Measurements from ENCODE around the gene ANKH. TPM values are rescaled to one million over a fixed set of nuclear protein-coding genes. Genes with fewer than 3 reads are reported as not detected.

The ANKH gene
- total and polyA plus RNA-seq, 10 of the 15 experiments (the other 5 are each of a cell fraction or from before 2014, with no cell fraction given), result 2.1 to 43.9 (median 14.4) TPM

DNA sequence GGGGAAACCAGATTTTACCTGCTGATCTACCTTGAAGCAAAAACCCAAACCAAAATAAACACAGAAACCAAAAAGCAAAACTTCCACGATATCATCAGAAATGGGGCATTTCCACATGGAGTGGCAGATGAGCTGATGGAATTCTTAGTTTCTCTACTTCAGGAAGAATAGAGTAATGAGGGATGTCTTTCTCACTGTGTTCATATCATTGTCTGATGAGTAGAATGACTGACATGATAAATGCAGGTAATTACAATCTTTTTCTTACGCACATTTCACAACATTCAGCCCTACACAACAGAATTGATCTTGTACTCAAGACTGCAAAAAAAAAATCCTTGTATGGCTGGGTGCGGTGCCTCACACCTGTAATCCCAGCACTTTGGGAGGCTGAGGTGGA is 23.2 kb upstream of the ANKH start (continued):
- TF ChIP-seq GABPA (IDR thresholded peaks at IDR 0.05; ENCODE audit: low read depth), result no peak
- no peak for TF ChIP-seq ATF7 (IDR thresholded peaks at IDR 0.05; ENCODE audit: low read depth)
- no peak for TF ChIP-seq MEF2A (IDR thresholded peaks at IDR 0.05; ENCODE audit: insufficient read depth, low read depth, low read length)
- TF ChIP-seq ZNF384 (IDR thresholded peaks at IDR 0.05; ENCODE audit: borderline replicate concordance, low read depth, low read length), result no peak

GRCh38 chr5:14893381-14893780 is 21.8 kb upstream of the ANKH start:
- no peaks in the 10 kb centered on the region for H3K9me3 ChIP-seq (replicated peaks; ENCODE audit: control insufficient read depth, insufficient read depth, low read length)
- H3K27me3 ChIP-seq (replicated peaks in 1 of 2; ENCODE audit: control insufficient read depth in 2 of 2, insufficient read depth in 2 of 2, low read length in 1 of 2), result 0 out of 4 replicates have a peak, but pooled peaks cover 0 to 1% of the 10 kb centered on the region in 2 experiments
- H4K20me1 ChIP-seq (ENCODE audit: control insufficient read depth, insufficient read depth), result no peaks in the 10 kb centered on the region
- RAD21 ChIA-PET (ENCODE audit: unreplicated experiment), result no interaction called here
- ATAC-seq, result no peak
- no peaks in the 10 kb centered on the region for H3K4me1 ChIP-seq (ENCODE audit: control insufficient read depth, insufficient read depth, low read length)
- H2AFZ ChIP-seq (ENCODE audit: control insufficient read depth, low read depth, low read length), result no peak overlapping the region
- CTCF ChIA-PET, result no interaction called here
- no peak overlapping the region for H3K4me3 ChIP-seq
- no peak for TF ChIP-seq RUNX3 (IDR thresholded peaks at IDR 0.05; ENCODE audit: low read length)
- no peak for TF ChIP-seq ZZZ3 (IDR thresholded peaks at IDR 0.05; ENCODE audit: control insufficient read depth, insufficient read length, low read depth)
- TF ChIP-seq, protein P1, sequence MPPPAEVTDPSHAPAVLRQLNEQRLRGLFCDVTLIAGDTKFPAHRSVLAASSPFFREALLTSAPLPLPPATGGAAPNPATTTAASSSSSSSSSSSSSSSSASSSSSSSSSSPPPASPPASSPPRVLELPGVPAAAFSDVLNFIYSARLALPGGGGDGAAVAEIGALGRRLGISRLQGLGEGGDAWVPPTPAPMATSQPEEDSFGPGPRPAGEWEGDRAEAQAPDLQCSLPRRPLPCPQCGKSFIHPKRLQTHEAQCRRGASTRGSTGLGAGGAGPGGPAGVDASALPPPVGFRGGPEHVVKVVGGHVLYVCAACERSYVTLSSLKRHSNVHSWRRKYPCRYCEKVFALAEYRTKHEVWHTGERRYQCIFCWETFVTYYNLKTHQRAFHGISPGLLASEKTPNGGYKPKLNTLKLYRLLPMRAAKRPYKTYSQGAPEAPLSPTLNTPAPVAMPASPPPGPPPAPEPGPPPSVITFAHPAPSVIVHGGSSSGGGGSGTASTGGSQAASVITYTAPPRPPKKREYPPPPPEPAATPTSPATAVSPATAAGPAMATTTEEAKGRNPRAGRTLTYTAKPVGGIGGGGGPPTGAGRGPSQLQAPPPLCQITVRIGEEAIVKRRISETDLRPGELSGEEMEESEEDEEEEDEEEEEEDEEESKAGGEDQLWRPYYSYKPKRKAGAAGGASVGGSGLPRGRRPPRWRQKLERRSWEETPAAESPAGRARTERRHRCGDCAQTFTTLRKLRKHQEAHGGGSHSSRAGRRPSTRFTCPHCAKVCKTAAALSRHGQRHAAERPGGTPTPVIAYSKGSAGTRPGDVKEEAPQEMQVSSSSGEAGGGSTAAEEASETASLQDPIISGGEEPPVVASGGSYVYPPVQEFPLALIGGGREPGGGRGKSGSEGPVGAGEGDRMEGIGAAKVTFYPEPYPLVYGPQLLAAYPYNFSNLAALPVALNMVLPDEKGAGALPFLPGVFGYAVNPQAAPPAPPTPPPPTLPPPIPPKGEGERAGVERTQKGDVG (CRISPR knock-in tag; IDR thresholded peaks at IDR 0.05), result no peak
- no peak for TF ChIP-seq IRF5 (IDR thresholded peaks at IDR 0.05; ENCODE audit: borderline replicate concordance)
- no peak for TF ChIP-seq MLLT1 (IDR thresholded peaks at IDR 0.05)
- TF ChIP-seq RELA (IDR thresholded peaks at IDR 0.05; ENCODE audit: borderline replicate concordance, partially characterized antibody), result no peak
- TF ChIP-seq CBFB (IDR thresholded peaks at IDR 0.05; ENCODE audit: low read depth), result no peak
- no peak for TF ChIP-seq PML (IDR thresholded peaks at IDR 0.05; ENCODE audit: low read length)
- TF ChIP-seq BACH1 (IDR thresholded peaks at IDR 0.05; ENCODE audit: borderline replicate concordance), result no peak
- TF ChIP-seq ETV6 (conservative IDR thresholded peaks at IDR 0.05 in 1 of 2, IDR thresholded peaks at IDR 0.05 in 1 of 2; ENCODE audit: borderline replicate concordance in 1 of 2, low read depth in 1 of 2), result no peak
- no peaks in the 10 kb centered on the region for H3K36me3 ChIP-seq (ENCODE audit: control insufficient read depth in 2 of 2, insufficient read depth in 2 of 2, low read length in 1 of 2)
- no peak for DNase-seq (ENCODE audit: low read depth, low spot score)
- SMC1A ChIA-PET (ENCODE audit: uncharacterized antibody, unreplicated experiment), result no interaction called here
- intact Hi-C loops (cut with micrococcal nuclease; ENCODE audit: unreplicated experiment) (no loop called here), in situ Hi-C loops (cut with MboI) (no loop called here)
- POLR2A ChIA-PET, result interaction anchor here (0.6 kb wide), 1 partner anchor 21 kb away, joined by 4 read pairs; no protein-coding TSS in a partner anchor
- no peak overlapping the region for H3K4me2 ChIP-seq (ENCODE audit: control insufficient read depth, insufficient read depth)
- no peak overlapping the region for H3K27ac ChIP-seq (ENCODE audit: control insufficient read depth, insufficient read depth)
- BruUV-seq (replicated peaks), result no TSS peak
- H3K79me2 ChIP-seq (ENCODE audit: control insufficient read depth, insufficient read depth, low read length), result no peaks in the 10 kb centered on the region
- no peak overlapping the region for H3K9ac ChIP-seq (ENCODE audit: control insufficient read depth, insufficient read depth, low read length)
- FAIRE-seq, result no peak

Data from GM12878 (cell line).